NCI-H2196 (cell line): ENCODE data around the gene EPB41L2.
A peak's percentile ranks its signal among the peaks of the same experiment; 100 is the strongest.

ENCODE experiments used
- DNase-seq: peaks from one replicate; lab custom pipeline; 2025; ENCODE audit not compliant: unreplicated experiment; lab: John Stamatoyannopoulos, UW

Gene EPB41L2

DNA sequence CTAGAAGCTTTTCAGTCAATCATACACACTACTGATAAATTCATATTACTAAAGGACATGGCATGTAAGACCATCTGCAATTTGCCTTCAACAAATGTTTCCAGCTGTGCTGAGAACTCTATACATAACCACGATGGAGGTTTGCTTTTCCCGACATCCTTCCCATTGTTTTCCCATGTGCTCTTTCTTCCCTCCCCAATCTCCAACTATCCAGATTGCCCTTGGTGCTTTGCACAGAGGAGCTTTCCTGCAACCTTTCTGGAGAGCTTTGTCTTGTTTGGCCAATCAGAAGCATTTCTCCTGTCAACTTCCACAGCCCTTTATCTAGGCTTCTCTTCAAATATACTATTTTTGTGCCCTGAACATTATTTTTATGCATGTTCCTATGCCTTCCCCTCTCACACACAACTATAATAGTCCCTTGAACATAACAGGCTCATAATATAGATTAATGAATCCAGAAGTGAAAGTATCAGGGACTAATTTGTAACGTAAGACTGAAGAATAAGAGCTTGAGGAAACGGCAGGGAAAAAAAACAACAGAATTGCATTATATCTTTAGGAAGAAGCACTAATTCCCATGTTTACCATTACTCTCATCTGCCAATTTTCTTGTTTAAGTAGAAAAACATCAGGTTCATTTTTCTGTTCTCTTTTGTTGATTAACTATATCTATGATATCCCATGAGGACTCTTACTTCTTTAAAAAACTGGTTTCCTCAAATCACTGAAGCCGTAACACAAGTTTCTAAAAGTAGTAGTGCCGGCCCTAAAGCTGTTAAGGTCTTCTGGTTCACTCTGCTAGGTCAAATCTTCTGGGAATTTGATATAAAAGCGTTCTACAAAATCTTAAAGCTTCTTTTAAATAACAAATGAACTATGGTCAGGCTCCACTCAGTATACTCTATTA is 215.8 kb downstream of the EPB41L2 start:
- no peak for DNase-seq

DNA sequence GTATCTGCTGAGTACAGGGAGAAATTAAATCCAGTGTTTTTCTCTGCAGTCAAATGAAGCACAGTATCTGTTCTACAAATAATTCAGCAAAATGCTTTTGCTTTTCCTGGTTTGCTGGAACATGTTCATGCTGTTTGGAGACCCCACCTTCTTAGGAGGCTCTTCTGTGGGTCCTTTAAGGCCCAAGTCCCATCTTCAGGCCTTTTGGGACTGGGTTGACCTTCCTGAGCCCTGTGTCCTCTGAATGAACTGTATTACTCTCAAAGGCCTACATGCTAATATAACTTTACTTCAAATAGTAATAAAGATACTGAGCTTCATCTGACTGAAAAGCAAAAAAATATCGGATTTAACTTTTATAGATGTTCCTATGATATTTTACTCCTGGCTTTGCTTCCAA is 216.5 kb downstream of the EPB41L2 start:
- DNase-seq, result no peak

DNA sequence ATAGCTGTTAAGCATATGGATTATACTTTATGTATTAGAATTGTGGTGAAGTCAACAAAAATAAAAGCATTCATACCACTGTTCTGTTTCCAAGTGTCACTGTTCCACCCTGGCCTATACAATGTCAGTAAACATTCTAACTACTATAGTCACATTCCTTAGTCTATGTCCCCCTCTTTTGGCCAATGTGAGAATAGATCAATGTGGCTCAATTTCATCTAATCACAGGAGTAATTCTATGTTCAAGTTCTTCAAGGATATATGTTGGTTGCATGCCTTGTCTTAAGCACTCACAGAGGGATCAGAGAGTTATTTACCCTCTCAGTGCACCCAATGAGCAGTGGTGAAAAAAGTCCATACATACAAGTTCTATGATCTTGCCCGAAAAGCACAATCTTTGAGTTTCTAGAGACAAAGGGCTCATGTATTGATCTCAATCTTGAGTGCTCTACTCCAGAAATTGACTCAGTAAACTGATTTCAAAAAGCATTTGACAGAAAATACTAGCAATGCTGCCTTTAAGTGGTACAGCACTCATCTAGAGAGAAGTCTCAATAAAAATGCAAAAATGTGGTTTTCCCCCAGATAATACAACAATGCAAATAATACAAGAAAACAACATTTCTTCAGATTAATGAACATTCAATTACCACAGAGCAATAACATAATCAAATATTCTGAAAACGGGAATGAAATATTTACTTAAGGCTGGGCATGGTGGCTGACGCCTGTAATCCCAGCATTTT is 219.3 kb downstream of the EPB41L2 start:
- peak; percentile 3 for DNase-seq

DNA sequence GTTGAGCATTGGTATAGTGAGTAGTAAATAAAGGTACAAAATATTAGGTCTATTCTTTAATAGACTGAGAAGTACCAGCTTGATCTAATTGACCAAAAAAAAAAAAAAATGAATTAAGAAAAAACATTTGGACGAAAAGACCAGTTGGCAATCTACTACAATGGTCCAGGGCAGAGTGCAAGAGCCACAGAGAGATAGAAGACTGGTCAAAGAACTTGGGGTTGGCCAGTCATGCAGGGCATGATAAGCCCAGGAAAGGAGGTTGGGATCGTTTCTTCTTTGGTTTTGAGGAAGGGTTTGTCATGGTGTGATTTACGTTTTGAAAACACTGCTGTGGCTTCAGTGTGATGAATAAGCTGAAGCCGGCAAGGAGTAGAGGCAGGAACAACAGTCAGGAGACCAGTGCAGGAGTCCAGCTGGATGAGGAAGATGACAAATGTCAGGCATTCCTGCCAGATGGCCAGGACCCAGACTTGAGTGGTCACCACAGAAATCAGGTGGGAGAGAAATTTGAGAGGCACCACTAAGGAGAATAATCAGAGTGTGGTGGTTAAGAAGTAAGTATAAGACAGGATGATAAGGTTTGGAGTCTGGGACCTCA is 221.8 kb downstream of the EPB41L2 start:
- DNase-seq, result no peak

DNA sequence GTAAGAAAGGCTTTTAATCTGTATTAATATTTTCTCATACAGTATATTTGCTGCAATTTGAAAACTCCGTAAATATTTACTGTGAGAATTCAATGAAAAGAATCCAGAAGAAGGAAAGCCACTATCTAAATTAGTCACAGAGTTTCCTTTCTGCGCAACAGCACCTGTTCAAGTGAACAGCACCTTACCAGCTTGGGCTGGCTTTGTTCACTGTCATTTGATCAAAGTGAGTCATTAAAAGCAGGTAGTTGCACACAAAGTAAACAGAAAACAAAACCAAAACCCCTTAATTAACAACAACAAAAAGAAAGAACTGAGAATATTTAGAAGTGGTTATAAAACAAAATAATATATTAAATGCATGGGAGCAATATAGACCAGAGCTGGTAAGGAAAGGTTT is 223.0 kb downstream of the EPB41L2 start:
- DNase-seq, result no peak

DNA sequence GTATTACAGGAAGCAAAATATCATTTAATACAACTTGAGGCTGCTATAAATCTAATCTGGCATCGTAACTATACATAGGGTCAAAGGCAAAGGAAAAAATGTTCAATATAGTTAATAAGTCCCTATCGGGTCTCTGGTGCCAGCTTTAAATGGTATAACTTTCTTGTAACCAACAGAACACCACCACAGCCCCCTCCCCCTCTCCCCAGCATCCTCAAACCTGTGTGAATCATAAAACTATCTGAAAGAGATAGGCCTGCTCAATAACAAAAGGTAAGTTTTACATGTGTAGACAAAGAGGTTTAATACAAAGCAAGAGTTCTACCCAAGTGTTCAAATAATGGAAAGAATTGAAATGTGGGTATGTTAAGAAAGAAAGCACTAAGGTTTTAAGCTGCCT is 223.7 kb downstream of the EPB41L2 start:
- no peak for DNase-seq

DNA sequence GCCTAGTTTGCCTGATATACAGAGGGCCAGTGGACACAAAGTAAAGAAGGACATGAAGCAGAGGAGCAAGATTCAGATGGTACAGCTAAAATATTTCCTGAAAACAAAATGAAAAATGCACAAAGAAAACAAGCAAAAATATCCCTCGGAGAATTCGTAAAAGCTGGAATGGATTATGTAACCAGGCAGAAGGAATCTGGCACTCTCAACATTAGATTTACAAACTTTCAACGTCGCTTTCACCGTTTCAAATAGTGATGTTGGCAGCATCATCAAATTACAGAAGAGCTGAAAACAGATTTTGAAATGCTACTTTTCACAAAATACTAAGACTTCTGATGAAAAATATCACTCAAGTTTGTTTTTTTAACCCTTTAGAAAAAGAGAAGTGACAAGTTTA is 224.1 kb downstream of the EPB41L2 start:
- DNase-seq, result no peak

DNA sequence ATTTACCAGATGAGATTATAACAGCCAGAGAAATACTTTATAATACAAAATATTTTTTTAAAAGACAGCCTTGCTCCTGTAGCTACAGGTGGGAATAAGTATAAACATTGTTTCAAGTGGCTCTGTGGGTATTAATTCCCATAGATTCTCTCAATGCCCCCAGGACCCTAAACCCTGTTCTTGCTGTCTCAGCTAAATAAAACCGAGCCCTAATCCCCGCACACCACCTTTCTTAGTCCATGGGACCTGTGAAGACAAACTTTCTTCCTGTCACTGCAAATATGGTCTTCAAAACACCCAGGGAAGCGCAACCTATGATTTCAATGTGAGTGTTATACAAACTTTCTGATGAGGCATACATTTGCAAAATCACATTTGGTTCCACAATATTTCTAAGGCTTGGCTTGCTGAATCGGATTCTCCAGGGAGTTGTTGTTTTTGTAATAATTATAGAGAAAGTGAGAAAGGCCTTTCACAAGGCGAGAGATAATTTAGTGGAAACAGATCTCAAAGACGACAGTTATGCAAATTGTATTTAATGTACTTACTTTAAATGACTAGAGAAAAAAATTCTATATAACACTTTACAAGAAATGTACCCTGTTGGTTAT is 224.7 kb downstream of the EPB41L2 start:
- DNase-seq, result no peak

DNA sequence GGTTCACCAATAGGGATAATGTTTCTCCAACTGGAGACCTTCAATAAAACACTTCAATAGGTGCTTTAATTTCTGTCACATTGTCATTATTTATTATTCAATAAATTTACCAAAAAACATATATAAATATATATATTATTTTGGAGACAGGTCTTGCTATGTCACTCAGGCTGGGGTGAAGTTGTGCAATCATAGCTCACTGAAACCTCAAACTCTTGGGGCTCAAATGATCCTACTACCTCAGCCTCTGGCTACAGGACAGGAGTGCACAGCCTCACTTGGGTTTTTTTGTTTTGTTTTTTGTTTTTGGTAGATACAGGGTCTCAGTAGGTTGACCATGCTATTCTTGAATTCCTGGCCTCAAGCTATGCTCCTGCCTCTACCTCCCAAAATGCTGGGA is 226.0 kb downstream of the EPB41L2 start:
- DNase-seq, result no peak

DNA sequence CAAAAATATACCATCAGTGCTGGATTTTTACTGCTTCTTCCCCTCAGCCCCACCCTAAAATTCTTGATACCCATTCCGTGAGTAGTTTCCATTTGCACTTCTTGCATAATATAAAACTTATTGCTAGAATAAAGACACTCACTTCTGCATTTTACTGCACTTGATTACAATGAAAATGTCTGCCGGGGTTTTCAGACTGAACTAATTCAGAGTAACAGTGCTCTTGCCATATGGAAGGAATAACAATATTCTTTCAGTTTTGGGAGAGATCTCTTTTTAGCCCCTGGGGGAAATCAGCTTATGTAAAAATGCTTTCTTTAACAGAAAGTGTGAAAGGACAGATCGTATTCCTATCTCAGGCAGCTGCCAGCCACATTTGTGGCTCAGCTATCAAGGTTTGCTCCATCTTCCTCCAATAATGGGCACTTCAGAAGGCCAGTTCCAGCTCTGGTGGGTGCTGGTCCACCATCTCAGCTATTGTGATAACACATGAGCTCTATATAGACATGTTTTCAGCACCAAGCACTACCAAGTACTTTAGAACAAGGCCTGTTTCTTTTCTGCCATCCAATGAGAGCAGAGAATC is 226.9 kb downstream of the EPB41L2 start:
- no peak for DNase-seq

DNA sequence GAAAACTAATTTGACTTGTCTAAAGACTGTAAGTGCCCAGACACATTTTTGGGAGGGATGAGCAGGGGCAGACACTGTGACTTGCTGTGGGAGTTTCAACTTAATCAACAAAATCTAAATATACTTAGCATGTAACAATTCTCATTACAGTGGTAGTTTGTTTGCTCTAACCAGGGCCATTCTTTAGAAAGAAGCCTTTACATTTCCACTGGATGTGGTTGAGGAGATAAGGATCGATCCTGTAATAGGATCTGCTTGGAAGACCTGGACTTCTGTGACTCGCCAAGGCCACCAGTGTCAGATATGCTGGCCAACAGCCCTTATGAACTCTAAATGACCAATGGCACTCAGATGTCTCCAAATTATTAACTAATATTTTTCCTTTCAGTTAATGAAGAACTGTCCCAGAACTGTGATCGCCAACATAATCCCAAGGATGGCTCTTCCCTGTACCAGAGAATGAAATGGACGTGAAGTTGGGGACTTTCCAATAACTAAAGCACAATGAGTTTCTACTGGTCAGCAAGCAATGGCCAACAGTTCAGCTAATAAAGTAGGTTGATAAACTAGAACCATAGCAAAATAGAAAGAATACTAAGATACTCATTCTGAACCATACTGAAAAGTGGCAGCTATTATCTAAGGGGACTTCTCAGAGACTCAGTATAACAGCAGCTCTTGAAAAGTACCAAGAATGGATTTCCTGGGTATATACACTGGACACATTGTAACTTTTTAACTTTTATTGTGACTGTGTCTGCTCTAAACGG is 228.4 kb downstream of the EPB41L2 start:
- no peak for DNase-seq

DNA sequence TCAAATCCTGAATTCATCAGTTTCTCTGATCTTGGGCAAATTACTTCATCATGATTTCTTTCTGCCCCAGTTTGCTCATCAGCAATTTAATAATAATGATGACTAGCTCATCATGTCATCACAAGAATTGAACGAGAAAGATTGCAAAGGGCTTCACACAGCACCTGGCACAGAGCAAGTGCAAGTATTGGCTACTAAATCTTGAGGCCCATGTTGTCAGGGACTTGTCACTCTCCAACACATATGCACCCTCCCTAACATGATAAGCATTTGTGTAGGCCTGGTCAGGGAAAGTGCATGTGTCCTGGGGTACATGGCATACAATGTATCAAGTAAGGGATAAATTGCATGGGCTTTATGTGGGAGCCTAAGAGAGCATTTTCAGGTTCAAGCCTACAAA is 229.5 kb downstream of the EPB41L2 start:
- DNase-seq, result no peak

DNA sequence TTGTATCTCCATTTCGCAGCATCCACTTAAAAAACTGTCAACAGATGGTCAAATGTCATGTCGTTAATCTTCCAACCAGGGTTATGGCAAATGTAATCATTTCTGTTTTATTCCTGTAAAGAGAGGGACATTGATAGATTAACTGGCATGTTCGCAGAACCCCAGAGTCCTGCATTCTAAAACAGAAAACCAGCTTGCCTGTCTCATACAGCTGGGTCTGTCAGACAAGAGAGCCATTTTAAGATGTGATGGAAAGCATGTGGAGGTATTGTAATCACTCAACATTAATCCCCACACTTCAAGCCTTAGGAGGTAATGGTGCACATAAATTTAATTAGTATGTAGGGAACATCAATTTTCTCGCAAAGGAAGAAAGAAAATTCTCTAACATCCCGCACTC is 231.4 kb downstream of the EPB41L2 start:
- no peak for DNase-seq

DNA sequence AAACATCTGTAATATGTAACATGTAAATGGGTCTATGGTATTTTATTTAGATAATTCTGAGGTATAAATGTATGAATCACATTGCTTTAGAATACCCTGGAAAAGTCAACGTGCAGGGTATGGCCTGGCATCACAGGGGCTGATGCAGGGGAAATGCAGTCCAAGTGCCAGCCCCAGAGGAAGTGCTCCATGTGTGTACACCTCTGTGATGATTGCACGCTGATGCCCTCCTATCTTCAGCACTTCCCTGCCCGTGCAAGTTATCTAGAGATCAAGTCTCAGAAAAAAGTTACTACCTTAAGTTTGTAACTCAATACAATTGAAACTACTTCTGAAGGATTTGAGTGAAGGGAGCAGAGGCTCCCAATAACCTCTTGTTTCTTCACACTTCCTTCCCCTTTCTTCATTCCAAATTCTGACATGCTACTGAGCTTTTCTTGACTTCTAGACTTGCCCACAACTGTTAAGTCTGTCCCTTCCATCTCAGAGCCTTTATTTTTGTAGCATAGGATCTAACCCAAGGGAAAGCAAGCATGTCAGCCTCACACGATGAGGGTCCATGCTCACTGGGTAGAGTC is 233.6 kb downstream of the EPB41L2 start:
- DNase-seq, result no peak

DNA sequence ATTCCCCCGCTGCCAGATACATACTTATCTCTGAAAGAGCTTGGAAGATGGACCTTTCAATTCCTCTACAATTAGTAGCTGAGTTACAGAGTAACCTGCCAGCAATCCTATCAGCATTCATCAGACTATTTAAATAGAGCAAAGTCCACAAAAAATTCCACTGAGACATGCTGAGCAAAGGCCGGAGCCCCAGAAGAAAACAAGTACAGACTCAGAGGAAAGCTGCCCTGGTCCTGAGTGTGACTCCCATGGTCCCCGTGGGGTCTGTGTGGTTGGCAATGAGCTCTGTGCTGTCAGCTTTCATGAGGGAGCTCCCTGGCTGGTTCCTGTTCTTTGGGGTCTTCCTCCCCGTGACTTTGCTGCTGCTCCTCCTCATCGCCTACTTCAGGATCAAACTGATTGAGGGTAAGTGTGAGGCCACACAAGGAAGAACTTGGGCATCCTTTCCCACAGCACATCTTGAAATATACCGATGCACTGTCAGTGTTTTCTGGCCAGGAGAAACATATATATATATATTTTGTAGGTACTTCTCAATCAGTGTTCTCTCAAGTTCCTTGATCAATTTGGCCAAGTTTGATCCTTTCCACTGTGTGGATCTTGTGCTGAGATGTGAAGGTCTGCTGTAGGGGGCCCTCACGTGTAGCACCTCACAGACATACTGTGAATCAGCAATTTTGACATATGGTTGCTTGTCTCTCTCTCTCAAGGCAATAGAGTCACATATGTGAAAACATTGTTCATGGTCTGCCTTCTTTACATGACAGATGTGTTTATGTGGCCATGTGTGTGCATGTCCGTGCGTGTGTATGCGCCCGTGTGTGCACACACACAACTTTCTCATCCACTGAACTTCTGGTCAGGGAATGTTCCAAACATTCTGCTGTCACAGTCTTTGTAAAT is 235.5 kb downstream of the EPB41L2 start, which contains the start of gene SMLR1:
Gene SMLR1, plus strand, starts transcription at position 160 of the 903 bp plus-strand sequence. Its CDS starts 8 bp downstream, at position 168.
- no peak for DNase-seq

DNA sequence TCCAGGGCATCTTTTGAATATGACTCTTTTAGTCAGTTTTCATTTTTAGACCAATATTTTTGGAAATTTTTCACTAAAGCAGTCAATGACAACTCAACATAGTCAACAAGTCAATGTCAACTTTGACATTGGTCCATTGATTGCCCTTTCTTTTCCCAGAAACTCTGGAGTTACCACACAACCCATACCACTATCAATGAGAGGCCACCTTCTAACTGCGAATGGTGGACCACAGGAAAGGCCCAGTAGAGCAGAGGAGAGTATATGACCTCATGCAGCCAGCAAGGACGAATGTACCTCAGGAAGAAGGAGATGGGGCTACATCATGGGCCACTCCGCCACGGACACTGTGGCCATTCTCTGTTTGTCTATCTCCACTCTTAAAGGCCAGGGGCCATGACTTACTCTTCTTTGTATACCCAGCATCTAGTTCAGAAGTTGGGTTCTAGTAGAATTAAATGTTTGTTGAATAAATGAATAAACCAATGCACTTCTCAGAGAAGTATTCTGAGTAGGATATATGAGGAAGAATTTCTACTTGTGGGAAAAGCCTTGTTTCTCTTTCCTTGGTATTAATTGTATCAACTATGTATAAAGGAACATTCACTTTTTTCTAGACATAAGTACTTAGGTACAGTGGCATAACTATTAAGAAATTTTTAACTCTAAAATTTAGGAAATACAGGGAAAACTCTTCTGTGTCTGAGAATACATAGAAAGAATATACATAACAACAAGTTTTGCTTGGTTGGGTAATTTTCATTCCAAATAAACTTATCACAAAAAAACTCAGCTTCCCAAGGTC is 236.4 kb downstream of the EPB41L2 start:
- DNase-seq, result no peak

DNA sequence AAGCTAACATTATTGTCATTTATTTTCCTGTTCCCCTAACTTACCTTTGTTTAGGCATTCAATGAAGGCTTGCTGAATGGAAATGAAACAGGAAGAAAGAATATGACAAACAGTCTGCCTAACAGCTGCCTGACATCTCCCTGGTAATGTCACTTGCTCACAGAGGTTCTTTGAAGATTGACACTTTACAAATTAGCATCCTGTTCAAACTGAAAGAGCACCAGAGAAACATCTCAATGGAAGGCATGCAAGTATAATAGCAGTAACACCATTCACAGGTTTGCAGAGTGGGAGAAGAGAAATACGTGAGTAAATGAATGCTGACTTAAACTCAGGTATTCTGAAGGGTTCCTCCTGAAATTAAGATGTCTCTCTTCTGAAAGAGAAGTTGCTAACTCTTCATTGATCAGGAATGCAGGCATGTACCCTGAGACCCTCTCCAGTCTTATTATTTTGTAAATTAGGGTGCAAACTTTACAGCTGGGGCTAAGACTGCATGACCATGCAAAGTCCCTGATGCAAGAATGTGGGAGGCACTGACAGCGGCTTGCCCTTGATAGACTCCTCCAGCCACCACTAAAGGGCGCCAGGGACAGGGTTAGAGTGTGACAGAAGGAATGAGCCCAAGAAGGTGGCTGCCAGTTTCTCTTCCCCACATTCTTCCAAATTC is 237.1 kb downstream of the EPB41L2 start:
- DNase-seq, result no peak
